Activated T-cell treated with anti-CD3 and anti-CD28 coated beads, Interleukin-2, amount 50 U/mL, for 1 hour (primary cell): ENCODE results near the gene NFKBIB.
"Not testable (repeated sequence)": the region's sequence is repeated elsewhere in the genome, so short reads cannot be mapped to it uniquely, and the experiment has no call there.

ENCODE experiments used
- DNase-seq: peaks from one replicate; pipeline ENCODE4 v3.0.0-alpha.2; 2020

The NFKBIB gene

DNA sequence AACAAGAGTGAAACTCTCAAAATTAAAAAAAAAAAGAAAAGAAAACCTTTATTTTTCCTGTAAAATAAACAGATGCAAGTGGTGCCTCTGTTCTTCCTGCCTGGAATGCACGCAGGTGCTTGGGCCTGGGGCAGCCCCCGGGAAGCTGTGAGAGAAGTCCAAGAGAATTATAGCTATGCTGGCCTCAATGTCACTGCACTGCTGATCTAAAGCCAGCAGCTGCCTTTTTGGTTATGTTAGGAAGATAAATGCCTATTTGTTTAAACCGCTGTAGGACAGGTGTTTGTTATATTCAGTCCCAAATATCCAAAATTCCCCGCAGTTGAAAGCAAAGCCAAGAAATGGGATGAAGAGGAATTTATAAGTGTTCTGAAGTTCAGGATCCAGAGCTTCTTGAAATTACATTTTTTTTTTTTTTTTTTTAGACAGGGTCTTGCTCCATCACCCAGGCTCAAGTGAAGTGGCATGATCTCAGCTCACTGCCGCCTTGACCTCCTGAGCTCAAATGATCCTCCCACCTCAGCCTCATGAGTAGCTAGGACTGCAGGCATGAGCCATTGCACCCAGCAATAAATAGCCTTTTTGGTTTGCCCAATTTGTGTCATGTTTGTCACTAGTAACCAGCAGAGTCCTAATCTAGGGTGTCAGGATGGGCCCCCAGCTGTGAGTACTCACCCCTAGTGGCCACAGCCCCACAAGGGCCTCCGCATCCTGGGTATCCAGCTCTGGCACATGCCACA, 23.9 kb upstream of the NFKBIB start:
- DNase-seq = no peak

DNA sequence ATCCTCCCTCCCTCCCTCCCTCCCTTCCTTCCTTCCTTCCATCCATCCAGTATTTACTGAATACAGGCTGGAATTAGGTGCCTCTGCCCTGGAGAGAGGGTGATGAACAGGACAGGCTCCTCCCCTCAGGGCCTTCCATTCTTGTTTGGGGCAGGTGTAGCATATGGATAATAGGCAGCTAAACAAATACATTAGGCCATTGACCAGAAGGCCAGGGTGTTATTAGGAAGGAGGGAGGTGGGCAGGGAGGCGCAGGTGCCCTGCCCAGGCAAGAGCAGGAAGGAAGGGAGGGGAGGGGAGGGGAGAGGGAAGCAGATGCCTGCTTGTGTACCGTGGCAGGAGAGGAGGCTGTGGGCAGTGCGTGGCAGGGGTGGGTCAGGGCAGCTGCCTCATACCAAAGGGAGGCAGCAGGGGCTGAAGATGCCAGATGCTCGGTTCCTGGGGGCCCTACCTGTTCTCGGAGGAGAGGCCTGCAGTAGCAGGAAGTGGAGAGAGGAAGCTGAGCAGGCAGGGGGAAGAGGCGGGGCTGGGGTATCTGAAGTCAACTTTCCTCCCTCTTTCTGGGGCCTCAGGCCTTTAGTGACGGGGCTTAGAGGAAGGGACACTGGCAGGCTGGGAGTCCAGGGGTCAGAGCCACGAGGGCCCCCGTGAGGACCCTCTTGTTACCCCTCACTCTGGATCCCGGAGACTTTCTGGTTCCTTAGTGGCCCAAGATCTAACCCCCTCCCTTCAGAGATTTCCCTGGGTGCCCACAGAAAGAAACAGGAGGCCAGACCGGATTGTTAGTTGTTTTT, 21.8 kb upstream of the NFKBIB start, which contains the start of gene RINL:
Gene RINL, minus strand, starts transcription at position 495 of the 794 bp plus-strand sequence. CDS start 1,533 bp downstream, outside the sequence.
- DNase-seq = peak; percentile 69

DNA sequence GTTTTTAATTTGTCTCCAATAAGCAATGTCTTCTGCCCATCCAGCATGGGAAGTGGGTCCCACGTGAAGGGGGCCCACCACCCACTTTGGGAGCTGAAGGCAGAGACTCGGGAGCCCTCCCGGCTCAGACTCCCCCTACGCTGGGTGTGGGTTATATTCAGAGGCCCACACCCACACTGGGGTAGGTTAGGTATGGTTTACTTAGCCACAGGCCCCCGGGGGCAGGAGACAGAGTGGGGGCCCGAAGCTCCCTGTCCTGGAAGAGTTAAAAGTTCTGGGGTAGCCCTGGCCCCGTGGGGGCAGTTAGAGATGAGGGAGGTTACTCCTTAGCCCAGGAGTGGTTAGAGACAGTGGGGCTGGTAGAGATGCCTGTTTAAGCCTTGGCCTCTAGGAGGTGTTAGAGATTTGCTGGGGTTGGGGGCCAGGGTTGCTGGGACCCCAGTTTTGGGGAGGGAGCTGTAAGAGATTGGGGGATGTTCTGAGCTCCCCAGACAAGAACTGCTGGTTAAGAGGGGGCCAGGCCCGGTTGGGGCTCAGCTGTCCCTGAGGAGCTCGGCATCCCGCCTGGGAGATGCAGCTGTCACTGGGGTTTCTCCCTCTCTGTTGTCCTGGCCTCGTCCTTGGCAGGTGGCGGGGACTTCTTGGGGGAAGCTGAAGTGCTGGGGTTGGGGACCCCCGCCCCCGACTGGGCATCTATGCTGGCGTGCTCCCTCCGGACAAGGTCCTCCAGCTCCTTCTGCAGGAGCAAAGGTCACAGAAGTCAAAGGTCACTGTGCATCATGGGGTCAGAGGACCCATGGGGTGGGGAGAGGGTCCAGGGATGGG, 21.0 kb upstream of the NFKBIB start:
- no peak for DNase-seq

DNA sequence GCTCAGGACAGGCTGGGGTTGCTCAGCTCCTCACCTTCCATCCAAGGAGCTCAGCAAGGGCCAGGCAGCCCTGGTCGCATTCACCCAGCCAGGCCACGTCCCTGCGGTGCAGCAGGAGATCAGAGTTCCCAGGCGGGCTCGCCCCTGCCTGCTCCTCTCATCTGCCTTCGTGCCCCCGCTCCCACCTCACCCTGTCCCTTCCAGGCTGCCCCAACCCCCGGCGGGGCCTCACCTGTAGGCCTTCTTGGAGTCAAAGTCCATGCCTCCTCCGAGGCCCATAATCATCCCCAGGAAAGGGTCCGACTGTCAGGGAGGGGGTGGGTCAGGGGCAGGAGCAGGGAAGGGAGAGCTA, 20.4 kb upstream of the NFKBIB start:
- DNase-seq = no peak

DNA sequence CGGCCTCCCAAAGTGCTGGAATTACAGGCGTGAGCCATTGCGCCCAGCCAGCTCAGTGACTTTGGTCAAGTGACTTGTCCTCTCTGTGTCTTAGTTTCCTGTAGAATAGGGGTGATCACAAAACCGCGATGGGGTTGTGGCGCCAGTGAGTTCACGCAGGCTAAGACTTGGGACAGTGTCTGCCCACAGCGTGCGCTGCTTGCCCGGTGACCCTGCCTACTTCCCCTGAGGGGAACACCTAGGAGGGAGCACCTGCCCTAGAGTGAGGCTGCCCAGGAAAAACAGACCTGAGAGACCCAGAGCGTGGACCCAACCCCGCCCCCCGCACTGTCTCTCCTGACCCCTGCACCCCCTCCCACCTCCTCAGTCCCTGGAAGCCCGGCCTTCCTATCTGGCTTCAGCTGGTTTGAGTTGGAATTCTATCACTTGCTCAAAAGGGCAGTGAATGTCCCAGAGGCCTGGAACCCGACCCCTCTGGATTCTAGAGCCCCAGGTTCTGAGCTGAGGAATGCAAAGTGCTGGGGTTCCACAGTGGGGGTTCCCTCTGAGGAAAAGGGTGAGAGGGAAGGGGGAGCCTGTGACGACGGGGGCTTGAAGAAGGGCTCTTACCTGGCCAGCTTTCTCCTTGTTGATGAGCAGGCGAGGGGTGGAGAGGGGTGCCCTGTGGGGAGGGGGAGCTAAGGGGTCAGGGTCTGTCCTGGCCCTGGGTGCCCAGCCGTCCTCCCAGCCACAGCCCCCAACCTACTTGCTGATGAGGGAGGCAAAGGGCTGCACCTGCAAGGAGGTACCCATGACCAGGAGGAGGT, 19.5 kb upstream of the NFKBIB start:
- DNase-seq = no peak

DNA sequence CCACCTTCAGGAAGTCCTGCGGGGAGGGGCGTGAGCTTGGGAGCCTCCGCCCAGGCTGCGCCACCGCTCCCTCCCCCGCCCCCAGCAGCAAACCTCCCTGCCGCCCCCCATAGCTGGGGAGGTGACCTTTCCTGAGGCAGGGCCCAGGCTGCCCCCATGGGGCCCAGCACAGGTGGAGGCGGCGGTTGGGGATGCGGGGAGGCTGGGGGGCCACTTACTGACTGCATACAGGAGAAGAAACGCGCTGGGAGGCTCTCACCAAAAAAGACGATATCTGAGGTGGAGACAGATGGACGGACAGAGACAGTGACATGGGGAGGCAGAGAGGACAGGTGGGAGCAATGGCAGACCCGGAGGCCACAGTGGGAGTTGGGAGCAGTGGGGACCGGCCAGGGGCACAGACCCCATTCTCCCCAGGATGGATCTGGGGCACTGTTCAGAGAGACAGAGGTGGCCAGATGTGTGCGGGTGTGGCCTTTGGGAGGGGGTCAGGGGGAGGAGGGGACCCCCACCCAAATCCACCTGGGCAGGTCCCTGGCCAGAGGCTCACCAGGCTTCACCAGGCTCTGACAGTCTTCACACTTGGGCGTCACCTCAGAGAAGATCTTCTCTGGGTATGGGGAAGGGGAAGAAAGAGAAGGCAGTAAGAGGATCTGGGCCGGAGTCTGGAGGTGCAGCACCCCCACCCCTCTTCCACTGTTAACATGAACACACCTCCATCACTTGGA, 18.7 kb upstream of the NFKBIB start:
- no peak for DNase-seq

DNA sequence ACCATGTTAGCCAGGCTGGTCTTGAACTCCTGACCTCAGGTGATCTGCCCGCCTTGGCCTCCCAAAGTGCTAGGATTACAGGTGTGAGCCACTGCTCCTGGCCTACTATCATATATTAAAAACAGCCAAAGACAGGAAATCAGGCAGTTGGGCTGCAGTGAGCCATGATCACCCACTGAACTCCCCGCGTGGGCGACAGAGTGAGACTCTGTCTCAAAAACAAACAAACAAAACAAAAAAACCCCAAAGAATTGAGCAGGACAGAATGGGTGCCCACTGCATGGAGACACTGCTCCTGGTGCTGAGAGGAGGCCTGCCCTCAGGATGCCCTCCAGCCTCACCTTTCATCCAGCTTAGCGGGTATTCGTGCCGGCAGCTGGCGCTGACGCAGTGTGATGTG, 16.5 kb upstream of the NFKBIB start:
- no peak for DNase-seq

DNA sequence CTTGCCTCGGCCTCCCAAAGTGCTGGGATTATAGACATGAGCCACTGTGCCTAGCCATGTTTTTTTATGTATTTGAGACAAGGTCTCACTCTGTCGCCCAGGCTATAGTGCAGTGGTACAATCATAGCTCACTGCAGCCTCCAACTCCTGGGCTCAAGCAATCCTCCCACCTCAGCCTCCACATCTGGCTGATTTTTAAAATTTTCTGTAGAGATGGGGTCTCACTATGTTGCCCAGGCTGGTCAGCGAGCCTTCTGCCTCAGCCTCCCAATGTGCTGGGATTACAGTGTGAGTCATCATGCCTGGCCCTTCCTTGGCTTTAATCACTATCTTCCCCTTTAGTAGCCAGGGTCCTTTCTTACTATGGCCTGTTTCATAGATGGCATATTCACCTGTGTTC, 15.1 kb upstream of the NFKBIB start:
- not testable (repeated sequence) for DNase-seq

DNA sequence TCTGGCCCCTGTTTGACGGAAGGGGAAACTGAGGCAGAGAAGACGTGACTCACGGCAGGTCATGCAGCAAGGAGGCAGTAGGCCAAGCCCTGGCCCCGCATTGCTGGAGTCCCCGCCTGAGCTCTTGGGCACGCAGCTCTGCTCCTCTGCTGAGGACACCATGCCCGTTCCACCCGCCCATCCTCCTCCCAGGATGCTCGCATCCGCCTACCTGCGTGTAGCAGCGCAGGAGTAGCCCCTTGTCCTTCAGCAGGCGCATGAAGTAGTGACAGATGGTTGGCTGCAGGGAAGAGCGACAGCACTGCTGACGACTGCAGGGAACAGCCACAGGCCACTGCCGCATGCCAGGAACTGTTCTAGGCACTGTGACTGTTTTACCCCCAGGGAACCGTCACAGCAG, 10.9 kb upstream of the NFKBIB start:
- DNase-seq = no peak

DNA sequence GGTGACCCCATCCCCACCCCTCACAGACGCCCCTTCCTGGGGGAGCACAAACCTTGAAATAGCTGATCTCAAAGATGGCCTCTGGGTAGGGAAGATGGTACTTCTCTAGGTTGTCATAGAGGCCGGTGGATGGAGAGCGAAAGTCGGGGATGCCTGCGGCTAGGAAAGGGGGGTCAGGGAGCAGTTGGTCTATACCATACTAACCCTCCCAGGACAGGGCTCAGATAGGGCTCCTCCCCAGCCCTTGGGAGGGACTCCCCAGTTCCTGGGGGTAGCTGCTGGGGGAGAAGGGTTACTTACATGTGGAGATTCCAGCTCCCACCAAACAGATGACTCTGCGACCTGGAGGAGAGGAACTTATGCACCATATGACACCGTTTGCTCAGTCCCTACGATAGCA, 10.0 kb upstream of the NFKBIB start:
- DNase-seq = no peak

DNA sequence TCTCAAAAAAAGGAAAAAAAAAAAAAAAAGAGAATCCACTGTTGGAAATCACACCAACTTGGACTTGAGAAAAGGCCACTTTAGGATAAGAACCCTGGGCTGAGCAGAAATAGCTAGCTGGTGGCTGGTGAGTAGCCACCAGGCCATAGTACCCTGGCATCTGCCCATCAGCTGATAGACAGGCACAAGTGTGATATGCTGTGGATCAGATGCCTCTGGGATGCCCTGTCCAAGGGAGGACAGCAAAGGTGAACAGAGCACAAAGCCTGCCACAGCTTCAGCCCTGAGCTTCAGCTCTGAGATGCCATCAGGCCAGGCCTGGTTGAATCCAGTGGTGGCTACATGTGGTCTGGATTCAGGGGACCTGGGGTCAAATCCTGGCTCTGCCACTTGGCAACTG, 9.1 kb upstream of the NFKBIB start:
- DNase-seq = no peak

DNA sequence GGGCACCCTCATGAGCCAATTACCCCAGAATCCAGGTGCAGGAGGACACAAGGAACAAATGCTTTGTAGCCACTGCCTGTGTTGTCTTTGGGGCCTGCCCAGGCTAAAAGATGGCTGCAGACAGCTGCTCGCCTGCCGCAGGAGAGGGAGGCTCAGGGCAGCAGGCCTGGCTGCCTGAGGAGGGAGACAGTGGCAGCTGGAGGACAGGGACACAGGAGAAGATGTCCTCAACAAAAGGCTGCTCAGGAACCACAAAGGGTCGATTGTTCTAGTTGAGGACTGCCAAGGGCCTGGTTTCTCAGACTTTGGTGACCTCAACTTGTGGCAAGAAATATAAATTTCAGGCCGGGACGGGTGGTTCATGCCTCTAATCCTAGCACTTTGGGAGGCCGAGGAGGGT, 8.0 kb upstream of the NFKBIB start:
- no peak for DNase-seq

DNA sequence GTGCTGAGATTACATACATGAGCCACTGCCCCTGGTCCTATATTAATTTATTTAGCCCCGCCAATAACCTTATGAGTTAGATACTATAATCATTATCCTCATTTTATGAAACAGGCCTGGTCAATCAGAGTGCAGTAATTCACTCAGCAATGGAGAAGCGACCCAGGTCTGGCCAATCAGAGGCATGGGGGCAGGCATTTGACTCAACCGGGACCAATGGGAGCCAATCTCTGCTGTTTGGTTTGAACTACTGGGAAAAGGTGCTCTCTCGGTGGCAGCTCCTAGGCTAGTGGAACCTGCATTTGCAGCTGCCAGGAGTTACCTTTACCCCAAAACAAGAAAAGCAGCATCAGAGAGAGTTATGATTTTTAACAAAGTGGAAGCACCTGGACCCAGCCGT, 6.9 kb upstream of the NFKBIB start:
- DNase-seq = no peak

DNA sequence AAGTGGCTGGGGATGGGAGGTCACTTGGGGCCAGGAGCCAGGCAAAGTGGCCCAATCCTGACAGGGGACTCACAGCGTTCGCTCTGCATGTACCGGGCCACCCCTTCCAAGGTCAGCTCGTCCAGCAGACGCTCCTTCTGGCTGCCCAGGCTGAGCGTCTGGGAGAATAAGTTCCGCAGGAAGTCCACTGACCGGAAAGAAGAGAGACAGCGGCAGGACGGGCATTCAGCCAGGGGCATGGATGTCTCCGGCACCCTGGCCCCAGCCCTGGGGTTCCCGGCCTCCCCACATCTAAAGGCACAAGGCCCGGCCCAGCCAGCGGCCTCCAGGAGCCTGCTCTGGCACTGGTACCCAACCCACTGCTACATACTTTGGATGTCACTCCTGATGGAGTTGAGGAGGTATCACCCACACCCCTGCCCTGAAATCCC, 6.4 kb upstream of the NFKBIB start:
- DNase-seq = no peak

DNA sequence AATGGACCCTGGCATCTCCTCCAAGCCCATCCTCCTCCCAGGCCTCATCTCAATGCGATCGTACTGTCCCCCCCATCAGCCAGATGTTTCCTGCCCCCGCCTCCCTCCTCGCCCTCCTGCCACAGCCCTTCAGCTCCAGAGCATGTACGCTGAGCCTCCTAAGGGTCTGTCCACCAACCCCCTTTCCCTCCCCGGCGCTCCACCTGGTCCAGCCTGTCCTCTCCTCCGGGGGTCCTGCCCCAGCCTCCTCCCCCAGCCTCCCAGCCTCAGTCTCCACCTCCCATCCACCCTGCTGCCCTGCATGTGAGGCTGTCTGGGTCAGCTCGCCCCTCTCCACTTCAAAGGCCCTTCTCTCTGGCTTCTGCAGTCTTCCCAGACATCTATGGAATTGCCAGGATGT, 4.8 kb upstream of the NFKBIB start:
- DNase-seq = no peak

DNA sequence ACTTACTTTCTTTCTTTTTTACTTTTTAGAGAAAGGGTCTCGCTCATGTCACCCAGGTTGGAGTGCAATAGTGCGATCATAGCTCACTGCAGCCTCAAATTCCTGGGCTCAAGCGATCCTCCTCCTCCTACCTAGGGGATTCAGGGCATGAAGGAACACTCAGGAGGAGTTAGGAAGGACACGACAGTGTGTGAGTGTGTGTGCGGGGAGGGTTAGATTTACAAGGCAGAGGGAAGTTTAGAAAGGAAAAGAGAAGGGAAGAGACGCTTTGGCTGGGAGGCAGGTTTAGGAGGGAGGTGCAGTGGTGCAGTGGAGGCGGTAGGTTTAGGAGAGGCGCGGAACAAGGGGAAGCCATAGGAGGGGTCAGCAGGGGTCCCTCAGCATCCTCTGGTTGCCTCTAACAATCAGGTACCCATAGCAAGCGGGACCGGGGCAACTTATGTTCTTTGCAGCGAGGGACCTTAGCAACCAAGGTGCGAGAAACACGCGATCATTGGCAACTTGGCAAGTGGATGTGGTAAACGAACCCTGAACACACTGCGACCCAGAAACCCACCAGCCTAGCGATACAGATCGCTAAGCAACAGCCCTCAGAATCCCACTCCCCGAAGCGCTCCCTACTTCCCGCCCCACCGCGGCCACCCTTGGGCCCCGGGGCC, 852 bp upstream of the NFKBIB start:
- no peak for DNase-seq

DNA sequence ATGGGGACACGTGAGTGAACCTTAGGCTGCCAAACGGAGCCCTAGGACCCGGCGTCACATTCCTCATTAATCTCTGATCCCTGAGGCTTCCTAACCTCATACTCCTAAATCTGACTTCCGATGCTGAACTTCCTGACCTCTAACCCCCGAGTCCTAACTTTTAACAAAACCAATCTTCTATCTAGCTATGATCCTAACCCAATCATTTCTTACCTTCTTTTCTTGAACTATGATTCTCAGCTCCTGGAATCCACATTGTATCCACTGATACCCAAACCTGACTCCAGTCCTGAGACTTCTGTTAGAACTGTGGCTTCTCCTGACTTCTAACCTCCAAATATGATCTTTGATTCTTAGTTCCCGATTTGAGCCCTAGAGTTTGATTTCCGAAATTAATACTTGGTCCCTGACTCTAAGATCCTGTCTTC, 447 bp downstream of the NFKBIB start:
- DNase-seq = no peak

DNA sequence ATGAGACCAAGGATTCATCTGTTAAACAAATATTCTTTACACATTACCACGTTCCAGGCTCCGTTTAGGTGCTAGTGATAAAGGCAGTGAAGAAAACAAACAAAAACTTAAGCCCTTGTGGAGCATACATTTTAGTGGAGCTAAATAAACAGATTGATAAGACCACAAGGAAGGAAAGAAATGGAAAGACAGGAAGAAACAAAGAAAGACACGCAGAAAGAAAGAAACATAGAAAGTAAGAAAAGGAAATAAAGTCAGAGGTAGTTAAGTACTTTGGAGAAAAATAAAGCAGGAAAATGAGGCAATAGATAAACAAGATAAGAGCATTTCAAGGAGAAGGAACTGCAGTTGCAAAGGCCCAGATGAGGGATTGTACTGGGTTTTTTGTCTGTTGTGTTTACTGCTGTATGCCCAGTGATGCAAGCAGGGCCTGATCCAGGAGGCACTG, 998 bp downstream of the NFKBIB start:
- DNase-seq = no peak

DNA sequence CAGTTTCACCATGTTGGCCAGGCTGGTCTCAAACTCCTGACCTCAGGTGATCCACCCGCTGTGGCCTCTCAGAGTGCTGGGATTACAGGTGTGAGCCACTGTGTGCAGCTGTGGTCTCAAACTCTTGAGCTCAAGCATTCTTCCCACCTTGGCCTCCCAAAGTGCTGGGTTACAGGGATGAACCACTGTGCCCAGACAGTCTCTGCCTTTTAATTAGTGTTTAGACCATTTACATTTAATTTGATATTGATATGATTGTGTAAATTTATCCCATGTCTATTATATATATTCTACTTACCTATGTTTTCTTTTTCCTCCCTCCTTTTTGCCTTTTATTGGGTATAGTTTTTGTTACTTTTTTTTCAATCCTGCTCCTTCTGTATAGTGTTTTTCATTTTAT, 1.9 kb downstream of the NFKBIB start:
- DNase-seq = no peak

DNA sequence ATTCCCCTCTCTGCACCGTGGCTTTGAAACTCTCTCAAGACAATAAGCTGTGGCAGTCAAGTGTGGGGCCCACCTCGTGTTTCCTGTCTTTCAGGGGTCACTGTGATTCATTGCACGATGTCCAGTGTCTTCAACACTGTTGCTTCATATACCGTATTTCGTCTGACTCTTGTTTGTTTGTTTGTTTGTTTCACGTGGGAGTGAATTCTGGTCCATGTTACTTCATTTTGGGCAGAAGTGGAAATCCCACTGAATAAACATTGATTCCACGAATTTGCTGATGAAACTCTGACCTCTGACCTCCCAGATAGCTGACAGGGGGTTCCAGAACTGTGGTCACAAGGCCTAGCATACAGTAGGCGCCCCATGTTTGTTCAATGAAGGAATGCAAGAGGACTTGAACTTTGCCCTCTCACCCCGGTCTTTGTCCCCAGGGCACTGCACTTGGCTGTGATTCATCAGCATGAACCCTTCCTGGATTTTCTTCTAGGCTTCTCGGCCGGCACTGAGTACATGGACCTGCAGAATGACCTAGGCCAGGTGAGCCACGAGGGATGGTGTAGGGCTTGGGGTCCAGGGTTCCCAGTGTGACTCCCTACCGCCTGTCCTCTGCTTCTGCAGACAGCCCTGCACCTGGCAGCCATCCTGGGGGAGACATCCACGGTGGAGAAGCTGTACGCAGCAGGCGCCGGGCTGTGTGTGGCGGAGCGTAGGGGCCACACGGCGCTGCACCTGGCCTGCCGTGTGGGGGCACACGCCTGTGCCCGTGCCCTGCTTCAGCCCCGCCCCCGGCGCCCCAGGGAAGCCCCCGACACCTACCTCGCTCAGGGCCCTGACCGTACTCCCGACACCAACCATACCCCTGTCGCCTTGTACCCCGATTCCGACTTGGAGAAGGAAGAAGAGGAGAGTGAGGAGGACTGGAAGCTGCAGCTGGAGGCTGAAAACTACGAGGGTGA, 5.1 kb downstream of the NFKBIB start:
- no peak for DNase-seq
